Fibroblast of the aortic adventitia (primary cell): ENCODE results near the gene IQCE. TPM values are rescaled to one million over a fixed set of nuclear protein-coding genes. Genes with fewer than 3 reads are reported as not detected.

ENCODE experiments used
- DNase-seq: peaks from one replicate; pipeline ENCODE4 v3.0.0-alpha.2; 2010; ENCODE audit warnings: low read depth
- H3K4me3 ChIP-seq: 2 replicates; pipeline ENCODE4 v1.5.1; 2011; ENCODE audit warnings: low read depth, mild to moderate bottlenecking, control low read depth, low read length, moderate library complexity
- CTCF ChIP-seq: IDR thresholded peaks from 2 replicates; pipeline ENCODE4 v1.5.1; 2011; ENCODE audit warnings: mild to moderate bottlenecking, low read length, control low read depth, inconsistent platforms; ENCODE audit not compliant: insufficient read depth
- total RNA-seq: library from RNA; depleted of rRNA; stranded (reverse); fragments of >200 nt; gene quantifications from 2 replicates; pipeline ENCODE4 v1.2.3, GENCODE V29; 2012; ENCODE audit warnings: low replicate concordance

IQCE gene
- total RNA-seq, 1 donor = 14.0 TPM

- no peak overlapping the region for H3K4me3 ChIP-seq
- DNase-seq = peak; percentile 43
Measured at GRCh38 chr7:2512179-2512661, 46.6 kb upstream of the IQCE start.

GRCh38 chr7:2512713-2513112 lies 46.1 kb upstream of the IQCE start:
- no peak for TF ChIP-seq CTCF
- DNase-seq = no peak
- H3K4me3 ChIP-seq = no peak overlapping the region

More at GRCh38 chr7:2512179-2512661, 46.6 kb upstream of the IQCE start:
- TF ChIP-seq CTCF = no peak

- no peak for DNase-seq
- no peak for TF ChIP-seq CTCF
- H3K4me3 ChIP-seq = no peak overlapping the region
Measured at GRCh38 chr7:2513702-2514101, 45.1 kb upstream of the IQCE start.

- TF ChIP-seq CTCF = no peak
- no peak for DNase-seq
Measured at GRCh38 chr7:2514473-2515423, 44.0 kb upstream of the IQCE start.

GRCh38 chr7:2515424-2516193 lies 43.2 kb upstream of the IQCE start:
- no peak overlapping the region for H3K4me3 ChIP-seq
- DNase-seq = no peak
- no peak for TF ChIP-seq CTCF

More at GRCh38 chr7:2514473-2515423, 44.0 kb upstream of the IQCE start:
- no peak overlapping the region for H3K4me3 ChIP-seq

- TF ChIP-seq CTCF = no peak
- H3K4me3 ChIP-seq = no peak overlapping the region
- DNase-seq = no peak
Measured at GRCh38 chr7:2516194-2516555, 42.6 kb upstream of the IQCE start.
